Raji (cell line): ENCODE data around the gene MATN1.

Experiments
- POLR2A ChIP-seq: IDR thresholded peaks from 2 replicates; pipeline ENCODE4 v1.6.1; 2011; ENCODE audit warnings: low read depth, low read length, control low read depth; ENCODE audit not compliant: insufficient read depth

Gene MATN1

DNA sequence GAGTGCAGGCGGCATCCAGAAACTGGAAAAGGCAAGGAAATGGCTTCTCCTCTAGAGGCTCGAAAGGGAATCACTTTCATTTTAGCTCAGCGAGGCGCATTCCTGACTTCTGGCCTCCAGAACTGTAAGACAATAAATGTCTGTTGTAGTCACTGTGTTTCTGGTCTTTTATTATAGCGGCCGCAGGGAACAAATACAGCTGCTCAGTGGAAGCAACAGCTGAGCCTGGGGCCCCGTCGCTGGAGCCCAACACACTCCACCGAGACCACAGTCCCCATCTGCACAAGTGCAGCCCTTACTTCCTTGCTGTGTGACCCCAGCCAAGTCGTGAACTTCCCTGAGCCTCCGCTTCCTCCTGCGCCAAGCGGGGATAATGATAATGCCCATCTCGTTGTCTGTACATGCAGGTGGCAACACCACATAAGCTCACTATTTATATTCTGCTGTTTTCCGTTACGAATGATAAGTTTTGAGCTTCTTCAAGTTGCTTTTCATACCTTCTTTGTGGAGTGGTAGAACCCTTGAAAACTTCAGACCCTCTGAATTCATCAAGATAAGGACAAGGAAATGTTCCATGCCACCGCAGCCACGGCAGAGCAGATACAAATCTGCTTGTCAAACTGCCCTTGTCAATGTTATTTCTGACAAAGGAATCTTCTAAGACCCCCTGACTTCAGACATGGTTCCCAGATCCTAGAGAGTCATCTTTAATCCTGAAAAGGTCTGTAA, 37.4 kb upstream of the MATN1 start:
- no peak for TF ChIP-seq POLR2A

DNA sequence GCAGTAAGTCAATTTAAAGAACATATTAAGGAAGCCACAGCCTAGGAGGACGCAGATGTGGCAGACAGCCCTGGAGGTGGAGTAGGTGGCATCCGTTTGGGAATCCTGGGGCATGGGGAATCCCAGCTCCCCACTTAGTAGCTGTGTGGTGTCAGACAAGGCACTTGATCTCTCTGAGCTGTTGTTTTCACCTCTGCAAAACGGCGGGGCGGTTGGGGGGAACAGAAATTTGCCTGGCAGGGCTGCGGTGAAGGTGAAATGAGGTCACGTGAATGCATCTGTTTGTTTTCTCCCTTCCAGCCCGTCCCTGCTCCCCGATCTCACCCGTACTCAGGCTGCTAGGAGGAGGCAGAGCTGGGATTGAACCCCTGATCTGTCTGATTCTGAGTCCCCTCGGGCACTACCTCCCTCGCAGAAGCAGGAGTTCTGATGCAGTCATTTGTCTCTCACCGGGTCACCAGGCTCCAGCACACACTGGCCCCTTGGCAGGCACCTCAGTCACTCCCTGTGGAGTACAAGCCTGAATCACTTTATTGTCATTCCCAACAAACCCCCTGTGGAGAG, 36.4 kb upstream of the MATN1 start:
- TF ChIP-seq POLR2A, result peak; percentile 28; the same call in 1 of the 2 replicates

- peak; percentile 14; the same call in 1 of the 2 replicates for TF ChIP-seq POLR2A
Measured at GRCh38 chr1:30758785-30759380, 35.5 kb upstream of the MATN1 start.

DNA sequence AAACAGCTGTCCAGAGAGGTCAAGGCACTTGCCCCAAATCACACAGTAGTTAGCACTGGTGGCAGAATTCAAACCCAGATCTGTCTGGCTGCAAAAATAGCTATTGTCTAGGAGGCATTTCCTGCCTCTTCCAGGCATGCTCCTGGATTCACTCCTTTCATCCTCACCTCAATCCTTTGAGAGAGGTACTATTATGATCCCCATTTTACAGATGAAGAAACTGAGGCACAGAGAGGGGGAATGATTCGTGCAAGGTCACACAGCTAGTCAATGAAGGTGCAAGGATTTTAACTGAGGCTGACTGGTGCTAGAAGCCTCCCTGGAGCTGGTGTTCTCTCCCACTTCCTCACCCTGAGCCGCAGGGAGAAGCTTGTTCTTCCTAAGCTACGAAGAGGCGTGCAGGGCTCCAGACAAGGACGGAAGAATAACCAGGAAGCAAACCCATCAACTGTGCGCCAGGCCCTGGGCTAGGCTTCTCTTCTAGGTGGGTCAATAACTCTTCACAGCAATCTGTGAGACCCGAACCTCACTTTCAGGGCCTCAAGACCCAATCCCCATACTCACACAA, 34.8 kb upstream of the MATN1 start:
- TF ChIP-seq POLR2A, result no peak

DNA sequence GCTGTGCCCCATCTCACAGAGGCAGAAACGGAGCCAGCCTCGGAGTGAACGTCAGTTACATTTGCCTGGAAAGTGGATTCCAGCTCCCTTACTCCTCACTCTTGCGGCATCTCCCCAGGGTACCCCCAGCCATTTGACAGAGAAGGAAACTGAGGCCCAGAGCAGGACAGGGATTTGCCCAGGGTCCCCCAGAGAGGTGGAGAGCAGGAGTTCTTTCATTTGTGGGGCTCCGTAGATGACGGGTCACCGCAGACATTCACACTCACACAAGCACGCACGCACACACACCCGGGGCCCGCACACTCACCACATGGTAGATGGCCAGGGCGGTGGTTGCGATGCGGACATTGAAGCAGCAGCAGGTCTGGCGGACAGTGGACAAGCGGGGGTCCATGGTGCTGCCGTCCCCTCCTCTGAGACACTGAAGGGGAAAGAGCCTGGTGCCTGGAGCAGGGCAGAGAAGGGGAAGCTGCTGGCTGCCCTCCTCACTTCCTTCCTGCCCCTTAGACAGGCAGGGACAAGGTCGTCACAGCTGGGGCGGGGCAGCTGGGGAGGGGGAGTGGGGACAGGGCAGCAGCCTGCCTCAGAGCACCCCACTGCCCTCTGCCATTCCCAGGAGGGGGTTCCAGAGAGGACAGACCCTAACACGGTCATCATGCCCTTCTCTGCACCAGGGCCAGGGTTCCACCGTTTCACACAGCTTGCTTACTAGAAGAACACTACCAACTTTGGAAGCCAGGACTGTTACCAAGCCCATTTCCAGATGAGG, 34.2 kb upstream of the MATN1 start, which contains the start of gene LAPTM5:
LAPTM5 (minus strand) TSS at position 423 of the 769 bp plus-strand sequence; CDS start at position 394, 29 bp downstream.
- TF ChIP-seq POLR2A, result peak; percentile 94

DNA sequence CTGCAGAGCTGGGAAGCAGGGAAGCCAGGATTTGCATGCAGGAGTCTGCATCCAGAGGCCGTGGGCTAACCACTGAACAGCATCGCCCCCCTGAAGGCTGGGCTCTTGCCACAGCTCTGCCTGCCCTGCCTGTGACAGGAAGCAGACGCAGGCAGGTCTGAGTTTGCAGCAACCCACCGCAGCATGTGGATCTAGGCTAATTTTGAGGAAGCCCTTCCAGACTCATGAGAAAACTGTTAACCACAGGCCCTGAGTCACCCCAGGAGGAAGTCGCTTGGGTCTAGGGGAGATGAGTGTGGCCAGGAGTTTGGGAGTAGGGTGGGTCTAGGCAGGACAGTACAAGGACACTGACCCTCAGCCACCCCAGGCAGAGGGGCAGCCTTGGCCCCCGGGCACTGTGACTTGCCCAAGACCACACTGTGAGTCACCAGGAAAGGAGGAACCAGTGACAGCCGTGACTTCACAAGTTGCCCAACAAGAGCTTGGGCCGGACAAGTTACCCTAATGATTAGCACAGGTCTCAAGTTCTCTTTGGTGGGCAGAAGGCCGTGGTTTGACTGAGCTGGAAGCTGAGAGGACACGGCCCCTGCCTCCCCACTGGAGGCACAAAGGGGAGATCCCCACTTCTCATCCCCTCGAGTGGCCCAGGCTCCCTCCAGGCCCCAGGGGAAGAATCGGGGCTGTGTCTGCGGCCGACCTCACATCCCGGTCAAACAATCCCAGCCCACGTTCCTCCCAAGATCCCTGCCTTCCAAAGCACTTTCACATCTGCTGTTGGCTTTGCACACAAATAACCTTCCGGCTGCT, 33.4 kb upstream of the MATN1 start:
- TF ChIP-seq POLR2A, result peak; percentile 49; the same call in 1 of the 2 replicates

GRCh38 chr1:30756206-30756544, 32.8 kb upstream of the MATN1 start:
- no peak for TF ChIP-seq POLR2A

- no peak for TF ChIP-seq POLR2A
Measured at GRCh38 chr1:30755746-30756145, 32.4 kb upstream of the MATN1 start.

- no peak for TF ChIP-seq POLR2A
Measured at GRCh38 chr1:30755334-30755733, 31.9 kb upstream of the MATN1 start.

GRCh38 chr1:30754684-30755171, 31.3 kb upstream of the MATN1 start:
- no peak for TF ChIP-seq POLR2A

DNA sequence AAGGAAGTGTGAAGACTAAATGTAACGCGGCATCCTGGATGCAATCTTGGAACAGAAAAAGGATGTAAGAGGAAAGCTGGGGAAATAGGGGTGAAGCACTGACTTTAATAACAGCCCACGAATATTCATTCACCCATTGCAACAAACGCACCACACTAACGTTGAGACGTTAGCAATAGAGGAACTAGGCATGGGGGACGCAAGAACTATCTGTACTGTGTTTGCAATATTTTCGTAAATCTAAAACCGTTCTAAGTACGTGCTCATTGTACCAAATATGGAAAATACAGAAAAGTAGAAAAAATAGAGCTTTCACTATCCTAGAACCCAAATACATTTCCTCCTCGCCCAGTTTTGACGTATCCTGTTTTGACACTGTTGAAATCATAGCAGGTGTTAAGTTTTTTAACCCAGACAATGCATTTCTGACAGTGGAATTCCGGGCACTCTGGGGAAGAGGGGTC, 30.3 kb upstream of the MATN1 start:
- 0 out of 2 replicates have a peak, but pooled peaks have one; percentile 25 for TF ChIP-seq POLR2A

- TF ChIP-seq POLR2A, result no peak; the same call in 1 of the 2 replicates
Measured at GRCh38 chr1:30753118-30753517, 29.7 kb upstream of the MATN1 start.

- TF ChIP-seq POLR2A, result no peak
Measured at GRCh38 chr1:30752651-30752908, 29.2 kb upstream of the MATN1 start.
